C4-2B (cell line): ENCODE measurements around the gene MAN2A1.

ENCODE experiments used
- CTCF ChIP-seq: fragments of 450-650 bp; conservative IDR thresholded peaks from 2 replicates; pipeline ENCODE4 v1.5.1; 2017; ENCODE audit warnings: mild to moderate bottlenecking
- ZFX ChIP-seq: fragments of 450-650 bp; IDR thresholded peaks from 2 replicates; pipeline ENCODE4 v1.6.1; 2017

GRCh38 chr5:109744261-109744660 is 54.5 kb downstream of the MAN2A1 start:
- TF ChIP-seq CTCF = no peak
- no peak for TF ChIP-seq ZFX
